ENCODE measurements around the gene CCDC177.

Gene CCDC177

GRCh38 chr14:69560826-69561225 is 13.8 kb downstream of the CCDC177 start:
- DNase-seq = no peak

GRCh38 chr14:69559581-69560011 is 15.1 kb downstream of the CCDC177 start:
- no peak for DNase-seq

GRCh38 chr14:69558774-69559173 is 15.9 kb downstream of the CCDC177 start:
- DNase-seq = no peak

GRCh38 chr14:69554500-69554899 is 20.2 kb downstream of the CCDC177 start:
- no peak for DNase-seq

DNA sequence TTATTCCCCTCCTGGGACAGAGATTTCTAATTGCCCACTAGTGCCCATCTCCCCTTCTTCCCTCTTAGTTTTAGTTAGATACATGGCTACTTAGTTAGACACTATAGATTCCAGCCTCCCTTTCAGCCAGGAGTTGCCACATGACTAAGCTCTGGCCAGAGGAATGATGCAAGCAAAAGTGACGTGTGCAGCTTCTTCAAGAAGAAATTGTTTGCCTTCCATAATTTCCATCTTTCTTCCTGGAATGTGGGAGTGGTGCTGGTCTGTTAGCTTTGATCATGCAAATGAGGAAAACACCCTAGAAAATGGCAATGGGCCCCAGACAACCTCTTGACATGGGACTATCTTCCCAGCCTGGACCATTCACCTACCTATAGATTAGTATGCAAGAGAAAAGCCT is 21.4 kb downstream of the CCDC177 start:
- DNase-seq = no peak

DNA sequence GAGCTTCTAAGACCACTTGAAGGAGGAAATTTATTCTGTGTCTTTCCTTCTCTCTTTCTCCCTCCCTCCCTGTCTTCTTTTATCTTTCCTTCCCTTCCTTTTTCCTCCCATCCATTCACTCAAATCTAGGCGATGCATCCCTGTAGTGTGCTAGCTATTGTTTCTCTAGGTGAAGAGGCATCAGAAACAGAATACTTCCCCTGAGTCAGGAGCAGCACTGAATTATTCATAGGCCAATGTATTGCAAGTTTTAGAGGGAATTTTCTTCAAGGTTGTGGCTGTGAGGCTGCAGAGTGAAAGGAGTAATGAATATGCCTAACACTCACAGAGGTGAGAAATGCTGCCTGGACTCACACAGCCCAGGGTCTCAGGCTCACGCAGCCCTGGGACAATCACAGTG is 23.2 kb downstream of the CCDC177 start:
- no peak for DNase-seq

DNA sequence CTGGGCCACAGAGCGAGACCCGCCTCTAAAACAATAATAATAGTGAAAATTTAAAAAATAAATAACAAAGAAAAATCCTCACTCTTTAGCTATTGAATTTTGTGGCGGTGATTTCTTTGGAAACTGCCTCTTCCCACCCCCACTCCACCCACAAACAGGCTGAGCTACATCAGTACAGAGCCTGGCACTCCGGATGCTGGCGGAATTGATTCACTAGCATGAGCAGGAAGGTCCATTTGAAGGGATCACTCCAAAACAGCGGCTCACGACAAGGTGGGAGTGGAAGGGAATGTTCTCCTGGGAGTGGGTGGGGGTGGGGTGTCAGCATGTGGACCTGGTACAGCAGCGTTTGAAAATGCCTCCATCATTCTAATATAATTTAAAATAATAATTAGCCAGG is 26.1 kb downstream of the CCDC177 start:
- no peak for DNase-seq

GRCh38 chr14:69547701-69548348 is 26.8 kb downstream of the CCDC177 start:
- no peak for DNase-seq

DNA sequence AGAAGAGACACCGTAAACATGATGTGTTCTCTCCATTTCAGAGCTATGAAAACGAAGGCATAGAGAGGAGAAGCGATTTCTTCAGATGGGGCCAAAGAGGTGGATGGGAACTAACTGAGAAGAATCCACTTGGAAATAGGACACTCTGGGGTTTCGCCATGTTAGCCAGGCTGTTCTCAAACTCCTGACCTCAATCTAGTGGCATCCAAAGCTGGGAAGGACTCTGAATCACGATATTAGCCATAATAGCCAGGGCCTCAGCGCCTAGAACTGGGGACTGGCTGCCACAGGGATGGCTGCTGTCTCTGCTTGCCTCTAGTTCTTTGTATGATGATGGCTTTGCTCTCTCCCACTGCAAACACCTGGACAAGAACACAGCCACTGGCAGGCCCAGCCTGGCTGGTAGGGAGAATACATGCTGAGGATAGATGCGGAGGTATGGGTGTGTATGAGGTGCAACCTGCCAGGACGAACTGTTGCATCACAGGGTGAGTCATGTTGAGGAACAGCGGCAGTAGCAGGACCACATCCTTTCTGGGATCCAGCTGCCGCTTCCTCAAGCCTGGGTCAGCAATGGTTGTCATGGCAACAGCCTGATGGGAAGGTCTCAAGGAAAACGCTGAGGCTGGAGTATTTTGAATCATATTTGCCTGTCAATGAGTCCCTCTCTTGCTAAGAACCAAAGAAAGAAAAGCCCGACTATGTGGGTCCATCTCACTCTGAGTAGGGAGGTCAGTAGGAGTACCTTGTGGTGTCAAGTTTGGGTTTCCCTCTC is 31.1 kb downstream of the CCDC177 start:
- no peak for DNase-seq

DNA sequence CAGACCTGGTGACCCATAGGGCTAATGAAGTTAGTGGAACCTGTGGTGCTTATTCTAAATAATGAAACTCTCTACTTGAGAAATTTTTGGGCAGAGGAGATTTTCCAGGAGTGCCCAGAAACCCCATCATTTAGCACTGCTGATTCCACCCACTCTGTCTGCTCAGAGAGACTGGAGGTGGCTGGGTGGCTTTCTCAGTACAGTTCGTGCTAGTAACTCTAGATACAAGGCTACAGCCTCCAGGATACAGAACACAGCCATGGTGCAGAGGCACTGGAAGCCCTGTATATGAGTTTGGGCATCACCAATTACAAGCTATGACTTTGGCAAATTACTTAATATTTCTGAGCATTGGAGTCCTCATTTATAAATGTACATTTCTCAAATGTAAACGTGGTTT is 32.4 kb downstream of the CCDC177 start:
- DNase-seq = no peak

- DNase-seq = no peak
These were observed 33.9 kb downstream of the CCDC177 start for GRCh38 chr14:69540654-69541335.

DNA sequence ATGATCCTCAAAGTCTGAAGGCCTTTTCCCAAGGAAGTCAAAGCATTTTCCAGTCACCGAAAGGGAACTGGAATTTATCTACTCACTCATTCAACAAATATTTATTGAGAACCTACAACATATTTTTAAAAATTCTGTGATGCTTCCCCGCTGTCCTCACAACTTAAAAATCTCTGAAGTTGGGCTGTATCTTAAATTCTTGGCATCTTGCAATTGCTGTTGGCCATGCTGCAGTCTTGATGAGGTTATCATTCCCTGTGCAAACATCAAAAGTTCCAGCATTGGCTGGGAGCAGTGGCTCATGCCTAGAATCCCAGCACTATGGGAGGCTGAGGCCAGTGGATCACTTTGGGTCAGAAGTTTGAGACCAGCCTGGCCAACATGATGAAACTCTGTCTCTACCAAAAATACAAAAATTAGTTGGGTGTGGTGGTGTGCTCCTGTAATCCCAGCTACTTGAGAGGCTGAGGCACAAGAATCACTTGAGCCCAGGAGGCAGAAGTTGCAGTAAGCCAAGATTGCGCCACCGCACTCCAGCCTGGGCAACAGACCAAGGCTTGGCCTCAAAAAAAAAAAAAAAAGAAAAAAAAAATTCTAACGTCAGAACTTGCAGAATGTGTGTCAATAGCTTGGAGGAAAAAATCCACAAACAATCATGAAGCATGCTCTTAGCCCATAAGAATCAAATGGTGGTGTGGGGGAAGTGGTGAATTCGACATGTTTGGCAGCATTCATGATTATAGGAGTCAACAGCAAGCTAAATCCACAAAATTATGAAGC is 34.9 kb downstream of the CCDC177 start:
- no peak for DNase-seq

GRCh38 chr14:69538766-69539165 is 35.9 kb downstream of the CCDC177 start:
- no peak for DNase-seq

DNA sequence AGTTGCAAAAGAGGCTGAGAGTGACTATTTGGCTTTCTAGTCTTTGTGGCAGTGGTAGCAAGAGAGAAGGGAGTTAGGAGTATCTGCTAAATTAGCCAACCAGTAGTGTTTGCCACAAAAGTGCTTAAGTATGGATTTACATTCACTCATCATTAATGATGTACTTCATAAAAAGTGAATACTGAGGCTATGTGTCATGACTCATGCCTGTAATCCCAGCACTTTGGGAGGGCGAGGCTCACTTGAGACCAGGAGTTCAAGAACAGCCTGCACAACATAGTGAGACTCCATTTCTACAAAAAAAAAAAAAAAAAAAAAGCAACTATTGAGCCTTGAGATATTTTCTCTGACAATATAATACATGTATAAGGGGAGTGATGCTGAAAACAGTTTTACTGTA is 36.8 kb downstream of the CCDC177 start:
- no peak for DNase-seq

DNA sequence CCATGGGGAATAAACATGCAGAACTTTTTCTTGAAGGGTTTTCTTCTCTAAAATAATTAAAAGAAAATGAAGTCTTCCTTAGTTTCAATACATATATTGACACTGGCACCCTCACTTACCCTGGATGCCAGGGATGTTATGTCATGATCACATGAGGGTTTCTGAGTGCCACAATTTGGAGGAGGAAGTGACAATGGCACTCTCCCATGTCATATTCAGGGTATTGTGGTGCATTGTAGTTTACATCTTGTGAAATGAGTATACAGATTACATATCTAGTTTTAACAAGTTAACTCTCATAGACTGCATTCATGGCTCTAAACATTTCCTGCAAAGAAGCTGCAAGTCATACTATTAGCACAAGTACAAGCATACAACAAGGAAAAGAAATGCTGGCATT is 37.7 kb downstream of the CCDC177 start:
- DNase-seq = no peak

GRCh38 chr14:69535230-69535848 is 39.3 kb downstream of the CCDC177 start:
- peak; percentile 12 for DNase-seq

DNA sequence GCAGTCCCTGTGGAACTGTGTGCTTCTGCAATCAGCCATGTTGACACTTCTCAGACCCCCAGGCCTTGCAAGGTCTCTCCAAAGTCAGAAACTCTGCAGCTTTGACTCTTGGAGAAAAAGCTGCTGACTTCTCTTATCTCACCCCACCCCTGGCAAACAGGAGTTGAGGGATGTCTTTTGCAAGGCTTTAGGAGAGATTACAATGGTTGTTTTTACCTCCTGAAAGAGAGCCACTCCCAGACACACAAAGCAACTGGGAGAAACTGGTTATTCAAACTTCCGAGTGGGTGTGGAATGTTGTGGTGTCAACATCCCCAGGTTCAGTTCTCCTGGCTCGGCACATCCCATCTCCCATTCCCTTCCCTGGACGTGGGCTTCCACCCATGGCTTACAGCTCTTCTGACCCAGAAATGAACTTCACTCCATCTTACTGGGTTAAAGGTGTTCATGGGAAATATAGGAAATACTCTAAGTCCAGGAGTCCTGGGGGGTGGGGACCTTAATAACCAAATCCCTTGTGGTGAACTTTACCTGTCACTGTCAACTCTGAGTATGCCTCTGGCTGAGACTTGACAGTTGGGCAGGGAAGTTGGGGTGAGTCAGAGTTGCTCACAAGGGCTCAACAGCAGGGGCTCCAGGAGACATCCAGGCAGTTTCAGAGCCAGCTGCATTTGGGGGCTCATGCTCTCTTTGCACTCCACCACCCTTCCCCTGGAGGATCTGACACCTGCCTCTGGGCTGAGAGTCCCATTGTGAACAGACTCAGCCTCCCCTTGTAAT is 41.9 kb downstream of the CCDC177 start:
- no peak for DNase-seq

GRCh38 chr14:69531135-69531534 is 43.5 kb downstream of the CCDC177 start:
- no peak for DNase-seq

DNA sequence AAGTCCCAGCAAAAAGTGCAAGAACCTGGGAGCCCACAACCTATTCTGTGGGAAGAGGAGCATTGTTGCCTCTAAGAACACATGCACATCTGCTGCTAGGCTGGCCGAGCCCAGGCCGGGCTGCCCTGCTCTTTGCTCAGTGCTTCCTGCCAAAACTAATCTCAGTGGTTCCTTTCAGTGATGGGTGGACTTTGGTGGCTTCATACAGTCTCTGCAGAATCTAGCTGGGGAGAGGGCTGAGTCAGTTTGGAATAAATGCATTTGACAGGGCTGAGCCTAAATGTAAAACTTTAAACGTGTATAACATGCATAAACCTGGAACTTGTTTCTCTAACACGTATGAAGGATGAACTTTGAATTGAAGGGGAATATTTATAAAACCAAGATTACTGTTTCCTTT is 44.6 kb downstream of the CCDC177 start:
- DNase-seq = no peak

GRCh38 chr14:69529563-69529962 is 45.1 kb downstream of the CCDC177 start:
- no peak for DNase-seq

DNA sequence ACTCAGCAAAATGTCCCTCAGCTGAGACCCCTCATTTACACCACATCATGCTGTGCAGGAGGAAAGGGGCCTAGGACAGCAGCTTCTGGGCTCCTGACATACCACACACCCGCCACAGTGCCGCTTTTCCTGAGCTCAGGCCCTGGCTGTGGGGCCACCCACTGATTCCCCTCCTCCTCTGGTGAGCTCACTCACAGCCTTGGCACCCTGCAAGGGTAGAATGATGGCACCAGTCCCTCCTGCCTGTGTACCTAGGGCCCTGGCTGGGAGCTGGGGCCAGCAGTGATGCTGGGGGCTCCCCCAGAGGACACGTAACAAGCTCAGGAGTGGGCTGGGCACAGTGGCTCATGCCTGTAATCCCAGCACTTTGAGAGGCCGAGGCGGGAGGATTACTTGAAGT is 45.7 kb downstream of the CCDC177 start:
- DNase-seq = no peak

DNA sequence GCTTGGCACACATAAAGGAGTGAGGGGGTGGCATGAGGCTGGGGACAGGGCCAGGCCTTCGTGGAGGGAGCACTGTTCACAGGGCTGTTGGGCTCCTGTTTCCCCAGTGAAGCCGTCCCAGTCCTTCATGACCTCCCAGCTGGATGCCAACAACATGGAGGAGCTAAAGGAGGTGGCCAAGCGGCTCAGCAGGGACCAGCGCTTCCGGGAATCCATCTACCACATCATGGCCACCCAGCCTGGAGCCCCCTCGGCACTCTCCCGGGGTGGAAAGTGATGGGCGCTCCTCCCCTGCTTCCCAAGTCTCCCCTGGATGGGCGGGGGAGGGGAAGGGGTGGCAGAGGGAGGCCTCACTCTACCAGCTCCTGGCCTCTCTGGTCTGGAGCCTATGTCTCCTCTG is 46.5 kb downstream of the CCDC177 start:
- DNase-seq = no peak
